SK-N-SH treated with all-trans-retinoic acid at 6 μM for 48 hours (cell line): ENCODE data around the gene NTM.
A peak's percentile ranks its signal among the peaks of the same experiment; 100 is the strongest.

ENCODE experiments used
- ATAC-seq: fragments of 200-7000 bp; cut with Tn5 transposase; 3 replicates; pipeline ENCODE4 v1.9.1; 2020; ENCODE audit warnings: mild to moderate bottlenecking, moderate library complexity
- BACH2 ChIP-seq: fragments of 250-450 bp; sonication (Bioruptor Pico); IDR thresholded peaks from 2 replicates; pipeline ENCODE4 v1.9.0; 2021; ENCODE audit warnings: mild to moderate bottlenecking, borderline replicate concordance
- CSDC2 ChIP-seq: fragments of 250-450 bp; sonication (Bioruptor Pico); IDR thresholded peaks from 2 replicates; pipeline ENCODE4 v1.5.0; 2020; ENCODE audit warnings: mild to moderate bottlenecking, moderate library complexity
- ESRRG ChIP-seq: fragments of 250-450 bp; sonication (Bioruptor Pico); IDR thresholded peaks from 2 replicates; pipeline ENCODE4 v1.6.1; 2021; ENCODE audit warnings: mild to moderate bottlenecking
- GLIS3 ChIP-seq: fragments of 250-450 bp; sonication (Bioruptor Pico); IDR thresholded peaks from 2 replicates; pipeline ENCODE4 v1.5.0; 2020; ENCODE audit warnings: mild to moderate bottlenecking, moderate library complexity
- ISL1 ChIP-seq: fragments of 250-450 bp; sonication (Bioruptor Pico); IDR thresholded peaks from 2 replicates; pipeline ENCODE4 v2.1.2; 2022; ENCODE audit warnings: mild to moderate bottlenecking, moderate library complexity
- OSR1 ChIP-seq: fragments of 250-450 bp; sonication (Bioruptor Pico); IDR thresholded peaks from 2 replicates; pipeline ENCODE4 v1.8.0; 2022; ENCODE audit warnings: moderate library complexity, mild to moderate bottlenecking, inconsistent platforms
- PPARA ChIP-seq: fragments of 250-450 bp; sonication (Bioruptor Pico); IDR thresholded peaks from 2 replicates; pipeline ENCODE4 v1.5.0; 2020; ENCODE audit warnings: mild to moderate bottlenecking, borderline replicate concordance
- SNAI2 ChIP-seq: fragments of 250-450 bp; sonication (Bioruptor Pico); IDR thresholded peaks from 2 replicates; pipeline ENCODE4 v1.5.0; 2020; ENCODE audit warnings: mild to moderate bottlenecking, moderate library complexity
- TCF4 ChIP-seq: fragments of 250-450 bp; sonication (Bioruptor Pico); IDR thresholded peaks from 2 replicates; pipeline ENCODE4 v1.8.0; 2021; ENCODE audit warnings: mild to moderate bottlenecking, moderate library complexity, borderline replicate concordance
- TOX ChIP-seq: fragments of 250-450 bp; sonication (Bioruptor Pico); IDR thresholded peaks from 2 replicates; pipeline ENCODE4 v1.8.0; 2021; ENCODE audit warnings: mild to moderate bottlenecking, moderate library complexity, borderline replicate concordance
- ZC3H10 ChIP-seq: fragments of 250-450 bp; sonication (Bioruptor Pico); IDR thresholded peaks from 2 replicates; pipeline ENCODE4 v1.5.1; 2021; ENCODE audit warnings: mild to moderate bottlenecking, moderate library complexity
- ZFP3 ChIP-seq: fragments of 250-450 bp; sonication (Bioruptor Pico); IDR thresholded peaks from 2 replicates; pipeline ENCODE4 v1.5.0; 2020; ENCODE audit warnings: mild to moderate bottlenecking, moderate library complexity
- ZFP30 ChIP-seq: fragments of 450-650 bp; formaldehyde crosslinking; IDR thresholded peaks from 2 replicates; pipeline ENCODE4 v1.5.0; 2022; ENCODE audit warnings: mild to moderate bottlenecking, moderate library complexity
- ZNF565 ChIP-seq: fragments of 450-650 bp; formaldehyde crosslinking; conservative IDR thresholded peaks from 2 replicates; pipeline ENCODE4 v1.5.0; 2020; ENCODE audit warnings: low read depth, mild to moderate bottlenecking, moderate library complexity
- ZNF70 ChIP-seq: fragments of 450-650 bp; formaldehyde crosslinking; IDR thresholded peaks from 2 replicates; pipeline ENCODE4 v1.5.0; 2020; ENCODE audit warnings: mild to moderate bottlenecking, moderate library complexity
- ZNF8 ChIP-seq: fragments of 450-650 bp; formaldehyde crosslinking; IDR thresholded peaks from 2 replicates; pipeline ENCODE4 v1.5.0; 2020; ENCODE audit warnings: mild to moderate bottlenecking, moderate library complexity
- TF ChIP-seq, protein P1 (sequence below): fragments of 250-450 bp; sonication (Bioruptor Pico); IDR thresholded peaks from 2 replicates; pipeline ENCODE4 v1.8.0; 2021; ENCODE audit warnings: low read depth, mild to moderate bottlenecking, moderate library complexity, borderline replicate concordance
- TF ChIP-seq, protein P2 (sequence below): fragments of 250-450 bp; sonication (Bioruptor Pico); IDR thresholded peaks from 2 replicates; pipeline ENCODE4 v1.5.0; 2020; ENCODE audit warnings: mild to moderate bottlenecking, moderate library complexity
- TF ChIP-seq, protein P3 (sequence below): fragments of 250-450 bp; sonication (Bioruptor Pico); IDR thresholded peaks from 2 replicates; pipeline ENCODE4 v1.8.0; 2020; ENCODE audit warnings: mild to moderate bottlenecking, moderate library complexity, borderline replicate concordance
- TF ChIP-seq, protein P4 (sequence below): fragments of 250-450 bp; sonication (Bioruptor Pico); IDR thresholded peaks from 2 replicates; pipeline ENCODE4 v1.5.1; 2021; ENCODE audit warnings: mild to moderate bottlenecking, moderate library complexity
- TF ChIP-seq, protein P5 (sequence below): fragments of 250-450 bp; sonication (Bioruptor Pico); IDR thresholded peaks from 2 replicates; pipeline ENCODE4 v1.5.1; 2020; ENCODE audit warnings: low read depth, mild to moderate bottlenecking, moderate library complexity

Gene NTM

DNA sequence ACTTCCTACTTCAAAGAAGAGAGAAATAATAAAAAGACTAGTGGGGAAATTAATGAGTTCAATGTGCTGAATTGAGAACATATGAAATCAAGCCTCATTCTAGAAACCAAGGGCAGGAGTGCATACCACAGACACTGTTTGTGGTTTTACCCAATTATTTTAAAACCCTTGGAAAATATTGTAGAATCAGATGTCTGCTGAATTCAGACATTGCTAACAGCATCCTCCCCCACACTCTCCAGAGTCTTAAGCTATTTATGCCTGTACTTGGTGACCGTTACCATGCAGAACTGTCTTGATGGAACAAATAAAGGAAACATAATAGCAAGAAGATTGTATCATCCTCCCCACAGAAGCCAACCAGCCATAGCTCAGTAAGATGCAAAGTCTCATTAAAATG lies 850.1 kb downstream of the NTM start:
- ATAC-seq: peak; percentile 21; the same call in 2 of the 3 replicates

DNA sequence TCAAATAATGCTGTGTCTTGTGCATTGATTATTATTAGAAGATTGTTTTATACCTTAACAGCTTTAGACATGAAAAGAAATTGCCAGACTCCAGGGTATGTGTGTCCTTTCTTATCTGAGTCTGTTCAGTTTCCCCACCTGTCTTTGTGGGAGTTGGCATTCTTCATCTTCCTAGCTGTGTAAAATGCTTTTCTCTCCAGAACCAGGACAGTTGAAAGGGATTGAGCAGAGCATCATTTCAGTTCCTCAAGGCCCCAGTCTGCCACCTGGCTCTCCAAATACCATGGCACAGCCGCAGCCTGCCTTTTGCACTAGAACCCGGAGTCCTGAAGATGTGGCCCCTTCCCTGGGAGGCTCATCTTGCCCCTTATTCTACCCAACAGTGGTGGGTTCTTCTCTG lies 851.9 kb downstream of the NTM start:
- ATAC-seq: no peak
- no peak for TF ChIP-seq TOX (CRISPR knock-in tag)

More for the DNA sequence above, 850.1 kb downstream of the NTM start:
- TF ChIP-seq ESRRG: no peak
- no peak for TF ChIP-seq ZC3H10 (CRISPR knock-in tag)
- TF ChIP-seq, protein P1, sequence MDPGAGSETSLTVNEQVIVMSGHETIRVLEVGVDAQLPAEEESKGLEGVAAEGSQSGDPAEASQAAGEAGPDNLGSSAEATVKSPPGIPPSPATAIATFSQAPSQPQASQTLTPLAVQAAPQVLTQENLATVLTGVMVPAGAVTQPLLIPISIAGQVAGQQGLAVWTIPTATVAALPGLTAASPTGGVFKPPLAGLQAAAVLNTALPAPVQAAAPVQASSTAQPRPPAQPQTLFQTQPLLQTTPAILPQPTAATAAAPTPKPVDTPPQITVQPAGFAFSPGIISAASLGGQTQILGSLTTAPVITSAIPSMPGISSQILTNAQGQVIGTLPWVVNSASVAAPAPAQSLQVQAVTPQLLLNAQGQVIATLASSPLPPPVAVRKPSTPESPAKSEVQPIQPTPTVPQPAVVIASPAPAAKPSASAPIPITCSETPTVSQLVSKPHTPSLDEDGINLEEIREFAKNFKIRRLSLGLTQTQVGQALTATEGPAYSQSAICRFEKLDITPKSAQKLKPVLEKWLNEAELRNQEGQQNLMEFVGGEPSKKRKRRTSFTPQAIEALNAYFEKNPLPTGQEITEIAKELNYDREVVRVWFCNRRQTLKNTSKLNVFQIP: no peak
- TF ChIP-seq PPARA (CRISPR knock-in tag): no peak
- no peak for TF ChIP-seq ZNF565 (CRISPR knock-in tag)
- no peak for TF ChIP-seq ZNF8
- TF ChIP-seq TCF4 (CRISPR knock-in tag): no peak
- TF ChIP-seq, protein P2, sequence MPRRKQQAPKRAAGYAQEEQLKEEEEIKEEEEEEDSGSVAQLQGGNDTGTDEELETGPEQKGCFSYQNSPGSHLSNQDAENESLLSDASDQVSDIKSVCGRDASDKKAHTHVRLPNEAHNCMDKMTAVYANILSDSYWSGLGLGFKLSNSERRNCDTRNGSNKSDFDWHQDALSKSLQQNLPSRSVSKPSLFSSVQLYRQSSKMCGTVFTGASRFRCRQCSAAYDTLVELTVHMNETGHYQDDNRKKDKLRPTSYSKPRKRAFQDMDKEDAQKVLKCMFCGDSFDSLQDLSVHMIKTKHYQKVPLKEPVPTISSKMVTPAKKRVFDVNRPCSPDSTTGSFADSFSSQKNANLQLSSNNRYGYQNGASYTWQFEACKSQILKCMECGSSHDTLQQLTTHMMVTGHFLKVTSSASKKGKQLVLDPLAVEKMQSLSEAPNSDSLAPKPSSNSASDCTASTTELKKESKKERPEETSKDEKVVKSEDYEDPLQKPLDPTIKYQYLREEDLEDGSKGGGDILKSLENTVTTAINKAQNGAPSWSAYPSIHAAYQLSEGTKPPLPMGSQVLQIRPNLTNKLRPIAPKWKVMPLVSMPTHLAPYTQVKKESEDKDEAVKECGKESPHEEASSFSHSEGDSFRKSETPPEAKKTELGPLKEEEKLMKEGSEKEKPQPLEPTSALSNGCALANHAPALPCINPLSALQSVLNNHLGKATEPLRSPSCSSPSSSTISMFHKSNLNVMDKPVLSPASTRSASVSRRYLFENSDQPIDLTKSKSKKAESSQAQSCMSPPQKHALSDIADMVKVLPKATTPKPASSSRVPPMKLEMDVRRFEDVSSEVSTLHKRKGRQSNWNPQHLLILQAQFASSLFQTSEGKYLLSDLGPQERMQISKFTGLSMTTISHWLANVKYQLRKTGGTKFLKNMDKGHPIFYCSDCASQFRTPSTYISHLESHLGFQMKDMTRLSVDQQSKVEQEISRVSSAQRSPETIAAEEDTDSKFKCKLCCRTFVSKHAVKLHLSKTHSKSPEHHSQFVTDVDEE (CRISPR knock-in tag): no peak
- TF ChIP-seq CSDC2: no peak
- TF ChIP-seq, protein P3, sequence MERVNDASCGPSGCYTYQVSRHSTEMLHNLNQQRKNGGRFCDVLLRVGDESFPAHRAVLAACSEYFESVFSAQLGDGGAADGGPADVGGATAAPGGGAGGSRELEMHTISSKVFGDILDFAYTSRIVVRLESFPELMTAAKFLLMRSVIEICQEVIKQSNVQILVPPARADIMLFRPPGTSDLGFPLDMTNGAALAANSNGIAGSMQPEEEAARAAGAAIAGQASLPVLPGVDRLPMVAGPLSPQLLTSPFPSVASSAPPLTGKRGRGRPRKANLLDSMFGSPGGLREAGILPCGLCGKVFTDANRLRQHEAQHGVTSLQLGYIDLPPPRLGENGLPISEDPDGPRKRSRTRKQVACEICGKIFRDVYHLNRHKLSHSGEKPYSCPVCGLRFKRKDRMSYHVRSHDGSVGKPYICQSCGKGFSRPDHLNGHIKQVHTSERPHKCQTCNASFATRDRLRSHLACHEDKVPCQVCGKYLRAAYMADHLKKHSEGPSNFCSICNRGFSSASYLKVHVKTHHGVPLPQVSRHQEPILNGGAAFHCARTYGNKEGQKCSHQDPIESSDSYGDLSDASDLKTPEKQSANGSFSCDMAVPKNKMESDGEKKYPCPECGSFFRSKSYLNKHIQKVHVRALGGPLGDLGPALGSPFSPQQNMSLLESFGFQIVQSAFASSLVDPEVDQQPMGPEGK (CRISPR knock-in tag): no peak
- TF ChIP-seq, protein P4, sequence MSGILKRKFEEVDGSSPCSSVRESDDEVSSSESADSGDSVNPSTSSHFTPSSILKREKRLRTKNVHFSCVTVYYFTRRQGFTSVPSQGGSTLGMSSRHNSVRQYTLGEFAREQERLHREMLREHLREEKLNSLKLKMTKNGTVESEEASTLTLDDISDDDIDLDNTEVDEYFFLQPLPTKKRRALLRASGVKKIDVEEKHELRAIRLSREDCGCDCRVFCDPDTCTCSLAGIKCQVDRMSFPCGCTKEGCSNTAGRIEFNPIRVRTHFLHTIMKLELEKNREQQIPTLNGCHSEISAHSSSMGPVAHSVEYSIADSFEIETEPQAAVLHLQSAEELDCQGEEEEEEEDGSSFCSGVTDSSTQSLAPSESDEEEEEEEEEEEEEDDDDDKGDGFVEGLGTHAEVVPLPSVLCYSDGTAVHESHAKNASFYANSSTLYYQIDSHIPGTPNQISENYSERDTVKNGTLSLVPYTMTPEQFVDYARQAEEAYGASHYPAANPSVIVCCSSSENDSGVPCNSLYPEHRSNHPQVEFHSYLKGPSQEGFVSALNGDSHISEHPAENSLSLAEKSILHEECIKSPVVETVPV (CRISPR knock-in tag): no peak
- no peak for TF ChIP-seq SNAI2 (CRISPR knock-in tag)
- no peak for TF ChIP-seq OSR1
- TF ChIP-seq BACH2: no peak
- TF ChIP-seq ZFP30 (CRISPR knock-in tag): no peak
- TF ChIP-seq, protein P5, sequence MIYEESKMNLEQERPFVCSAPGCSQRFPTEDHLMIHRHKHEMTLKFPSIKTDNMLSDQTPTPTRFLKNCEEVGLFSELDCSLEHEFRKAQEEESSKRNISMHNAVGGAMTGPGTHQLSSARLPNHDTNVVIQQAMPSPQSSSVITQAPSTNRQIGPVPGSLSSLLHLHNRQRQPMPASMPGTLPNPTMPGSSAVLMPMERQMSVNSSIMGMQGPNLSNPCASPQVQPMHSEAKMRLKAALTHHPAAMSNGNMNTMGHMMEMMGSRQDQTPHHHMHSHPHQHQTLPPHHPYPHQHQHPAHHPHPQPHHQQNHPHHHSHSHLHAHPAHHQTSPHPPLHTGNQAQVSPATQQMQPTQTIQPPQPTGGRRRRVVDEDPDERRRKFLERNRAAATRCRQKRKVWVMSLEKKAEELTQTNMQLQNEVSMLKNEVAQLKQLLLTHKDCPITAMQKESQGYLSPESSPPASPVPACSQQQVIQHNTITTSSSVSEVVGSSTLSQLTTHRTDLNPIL: no peak
- TF ChIP-seq ZFP3: no peak
- TF ChIP-seq ISL1 (CRISPR knock-in tag): no peak
- no peak for TF ChIP-seq GLIS3 (CRISPR knock-in tag)

DNA sequence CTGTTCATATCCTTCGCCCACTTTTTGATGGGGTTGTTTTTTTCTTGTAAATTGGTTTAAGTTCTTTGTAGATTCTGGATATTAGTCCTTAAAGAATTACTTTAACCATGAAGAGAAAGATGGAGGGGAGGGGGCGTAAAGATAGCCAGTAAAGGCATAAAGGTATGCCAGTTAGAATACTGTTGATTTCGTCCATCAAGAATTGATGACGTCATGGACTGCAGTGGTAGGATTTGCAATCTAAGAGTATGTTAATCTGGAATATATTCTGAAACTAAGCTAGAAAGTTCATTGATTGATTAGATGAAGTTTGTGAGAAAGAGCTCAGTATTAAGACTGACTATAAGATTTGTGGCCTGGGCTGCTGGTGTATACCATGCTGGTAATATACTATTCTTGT lies 856.1 kb downstream of the NTM start:
- ATAC-seq: no peak
- TF ChIP-seq ISL1 (CRISPR knock-in tag) (no peak), PPARA (CRISPR knock-in tag) (no peak), TCF4 (CRISPR knock-in tag) (no peak), ZNF70 (CRISPR knock-in tag) (no peak), GLIS3 (CRISPR knock-in tag) (no peak), ESRRG (no peak), CSDC2 (no peak), ZNF565 (CRISPR knock-in tag) (no peak)
- TF ChIP-seq, protein P5: no peak
- TF ChIP-seq, protein P1: no peak
- TF ChIP-seq, protein P2 (CRISPR knock-in tag): no peak
- TF ChIP-seq, protein P3 (CRISPR knock-in tag): no peak
